Erythroblast (primary cell): ENCODE measurements around the gene DTX1.

ENCODE experiments used
- GATA1 ChIP-seq: IDR thresholded peaks from 2 replicates; pipeline ENCODE4 v1.6.1; 2011; ENCODE audit warnings: low read depth, mild to moderate bottlenecking, control low read depth, low read length, moderate library complexity
- POLR2A ChIP-seq: IDR thresholded peaks from 2 replicates; pipeline ENCODE4 v1.6.1; 2011; ENCODE audit warnings: mild to moderate bottlenecking, low read length

GRCh38 chr12:113022563-113023297 lies 33.8 kb upstream of the DTX1 start:
- TF ChIP-seq POLR2A: no peak
- TF ChIP-seq GATA1: no peak
